GM23338 (cell line): ENCODE measurements around the gene LRFN4. TPM values are rescaled to one million over a fixed set of nuclear protein-coding genes. Genes with fewer than 3 reads are reported as not detected.

Experiments
- ATAC-seq: fragments of 200-7000 bp; cut with Tn5 transposase; 3 replicates; pipeline ENCODE4 v1.9.1; 2020
- DNase-seq: peaks from one replicate; pipeline ENCODE4 v3.0.0-alpha.2; 2015; ENCODE audit warnings: low spot score
- H2AFZ ChIP-seq: fragments of 200-600 bp; sonication (generic); 2 replicates; pipeline ENCODE4 v1.8.0; 2016; ENCODE audit warnings: antibody characterized with exemption, mild to moderate bottlenecking, moderate library complexity
- H3F3A ChIP-seq: fragments of 200-600 bp; sonication (generic); replicated peaks from 2 replicates; pipeline ENCODE4 v1.8.0; 2017; ENCODE audit warnings: antibody characterized with exemption, mixed run types, low read depth
- H3K27ac ChIP-seq: fragments of 200-600 bp; sonication (generic); 2 replicates; pipeline ENCODE4 v1.6.1; 2016; ENCODE audit warnings: low read depth
- H3K27me3 ChIP-seq: fragments of 200-600 bp; sonication (generic); 2 replicates; pipeline ENCODE4 v1.8.0; 2016; ENCODE audit warnings: mild to moderate bottlenecking, mixed run types, moderate library complexity; ENCODE audit not compliant: insufficient read depth
- H3K36me3 ChIP-seq: fragments of 200-600 bp; sonication (generic); 2 replicates; pipeline ENCODE4 v1.8.0; 2016; ENCODE audit warnings: mild to moderate bottlenecking; ENCODE audit not compliant: insufficient read depth
- H3K4me1 ChIP-seq: fragments of 200-600 bp; sonication (generic); 2 replicates; pipeline ENCODE4 v1.8.0; 2016; ENCODE audit warnings: mild to moderate bottlenecking, moderate library complexity; ENCODE audit not compliant: insufficient read depth
- H3K4me2 ChIP-seq: fragments of 200-600 bp; sonication (generic); 2 replicates; pipeline ENCODE4 v1.7.1; 2017; ENCODE audit warnings: mixed run types
- H3K4me3 ChIP-seq: fragments of 200-600 bp; sonication (generic); 2 replicates; pipeline ENCODE4 v1.6.1; 2016; ENCODE audit warnings: mixed run types
- H3K79me2 ChIP-seq: fragments of 200-600 bp; sonication (generic); replicated peaks from 2 replicates; pipeline ENCODE4 v1.8.0; 2017; ENCODE audit warnings: mild to moderate bottlenecking; ENCODE audit not compliant: insufficient read depth
- H3K9me2 ChIP-seq: fragments of 200-600 bp; sonication (generic); 2 replicates; pipeline ENCODE4 v1.8.0; 2017; ENCODE audit not compliant: insufficient read depth
- H4K20me1 ChIP-seq: fragments of 200-600 bp; sonication (generic); replicated peaks from 2 replicates; pipeline ENCODE4 v1.8.0; 2017; ENCODE audit warnings: mild to moderate bottlenecking; ENCODE audit not compliant: insufficient read depth
- H3K27ac Mint-ChIP-seq: 2 replicates; pipeline ENCODE4 v1.8.0; 2020; ENCODE audit warnings: inconsistent platforms, mild to moderate bottlenecking, moderate library complexity, mixed read lengths
- H3K27me3 Mint-ChIP-seq: 3 replicates; pipeline ENCODE4 v1.8.0; 2022; ENCODE audit warnings: low read depth, mild to moderate bottlenecking, moderate library complexity, mixed read lengths, inconsistent platforms; ENCODE audit not compliant: insufficient read depth, poor library complexity
- H3K36me3 Mint-ChIP-seq: 3 replicates; pipeline ENCODE4 v1.8.0; 2021; ENCODE audit warnings: low read depth, mild to moderate bottlenecking, inconsistent platforms, moderate library complexity, mixed read lengths
- H3K4me1 Mint-ChIP-seq: 3 replicates; pipeline ENCODE4 v1.8.0; 2020; ENCODE audit warnings: mild to moderate bottlenecking, inconsistent platforms, mixed read lengths
- H3K4me3 Mint-ChIP-seq: 3 replicates; pipeline ENCODE4 v1.8.0; 2021; ENCODE audit warnings: moderate library complexity, mild to moderate bottlenecking, inconsistent platforms, mixed read lengths
- H3K9me3 Mint-ChIP-seq: 3 replicates; pipeline ENCODE4 v1.8.0; 2020; ENCODE audit warnings: moderate library complexity, mild to moderate bottlenecking, inconsistent platforms, mixed read lengths
- CREB1 ChIP-seq: fragments of 250-450 bp; sonication (Bioruptor Pico); IDR thresholded peaks from 2 replicates; pipeline ENCODE4 v1.5.0; 2020; ENCODE audit warnings: low read depth, mild to moderate bottlenecking, moderate library complexity
- EZH2 ChIP-seq: fragments of 200-600 bp; sonication (generic); IDR thresholded peaks from one replicate; pipeline ENCODE4 v1.8.0; 2017; ENCODE audit warnings: antibody characterized with exemption, mild to moderate bottlenecking, low read depth; ENCODE audit not compliant: unreplicated experiment
- EZH2phosphoT487 ChIP-seq: fragments of 200-600 bp; sonication (generic); IDR thresholded peaks from one replicate; pipeline ENCODE4 v1.8.1; 2018; ENCODE audit warnings: antibody characterized with exemption; ENCODE audit not compliant: unreplicated experiment
- JUNB ChIP-seq: IDR thresholded peaks from one replicate; pipeline ENCODE4 v1.6.1; 2016; ENCODE audit warnings: antibody characterized with exemption; ENCODE audit not compliant: unreplicated experiment
- STAT1 ChIP-seq: IDR thresholded peaks from one replicate; pipeline ENCODE4 v1.6.1; 2016; ENCODE audit warnings: antibody characterized with exemption; ENCODE audit not compliant: unreplicated experiment
- polyA plus RNA-seq: library from polyadenylated mRNA; unstranded; fragments of >200 nt; fragmentation: Nextera tagmentation; extraction: Ambion mirVana; gene quantifications from 2 replicates; pipeline ENCODE4 v1.2.1, GENCODE V29; 2016
- total RNA-seq: library from RNA; depleted of rRNA; stranded (reverse); fragments of >200 nt; shearing (Covaris generic); gene quantifications from 2 replicates; pipeline ENCODE4 v1.2.3, GENCODE V29; 2014
- TF ChIP-seq, protein P1 (sequence below): fragments of 250-450 bp; sonication (Bioruptor Pico); IDR thresholded peaks from 2 replicates; pipeline ENCODE4 v1.5.0; 2020; ENCODE audit warnings: mild to moderate bottlenecking, moderate library complexity

LRFN4 gene
- total and polyA plus RNA-seq, 2 experiments from 2014 or later: 9.8 to 63.5 TPM

DNA sequence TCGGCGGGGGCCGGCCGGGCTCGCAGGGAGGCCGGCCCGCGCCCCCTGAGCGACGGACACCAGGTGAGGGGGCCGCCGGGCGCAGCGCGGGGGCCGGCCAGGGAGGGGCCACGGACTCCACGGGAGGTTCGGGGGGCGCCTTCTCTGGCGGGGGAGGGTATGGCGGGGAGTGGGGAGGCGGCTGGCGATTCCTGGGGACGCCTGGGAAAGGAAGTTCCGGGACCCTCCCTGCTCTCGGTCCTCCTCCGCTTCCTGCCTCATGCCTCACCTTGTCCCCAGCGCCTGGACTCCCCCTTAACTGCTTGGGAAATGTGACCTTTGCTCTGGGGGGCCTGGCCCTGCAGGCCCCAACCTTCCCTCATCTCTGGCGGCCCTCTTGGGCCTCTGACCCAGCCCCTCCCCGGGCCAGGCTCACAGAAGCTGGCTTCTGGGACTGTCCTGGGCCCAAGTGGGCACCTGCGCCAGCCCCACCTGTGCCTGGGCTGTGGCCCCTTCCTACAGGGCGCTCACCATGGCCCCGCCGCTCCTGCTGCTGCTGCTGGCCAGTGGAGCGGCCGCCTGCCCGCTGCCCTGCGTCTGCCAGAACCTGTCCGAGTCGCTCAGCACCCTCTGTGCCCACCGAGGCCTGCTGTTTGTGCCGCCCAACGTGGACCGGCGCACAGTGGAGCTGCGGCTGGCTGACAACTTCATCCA is 516 bp downstream of the LRFN4 start (continued):
- TF ChIP-seq, protein P1, sequence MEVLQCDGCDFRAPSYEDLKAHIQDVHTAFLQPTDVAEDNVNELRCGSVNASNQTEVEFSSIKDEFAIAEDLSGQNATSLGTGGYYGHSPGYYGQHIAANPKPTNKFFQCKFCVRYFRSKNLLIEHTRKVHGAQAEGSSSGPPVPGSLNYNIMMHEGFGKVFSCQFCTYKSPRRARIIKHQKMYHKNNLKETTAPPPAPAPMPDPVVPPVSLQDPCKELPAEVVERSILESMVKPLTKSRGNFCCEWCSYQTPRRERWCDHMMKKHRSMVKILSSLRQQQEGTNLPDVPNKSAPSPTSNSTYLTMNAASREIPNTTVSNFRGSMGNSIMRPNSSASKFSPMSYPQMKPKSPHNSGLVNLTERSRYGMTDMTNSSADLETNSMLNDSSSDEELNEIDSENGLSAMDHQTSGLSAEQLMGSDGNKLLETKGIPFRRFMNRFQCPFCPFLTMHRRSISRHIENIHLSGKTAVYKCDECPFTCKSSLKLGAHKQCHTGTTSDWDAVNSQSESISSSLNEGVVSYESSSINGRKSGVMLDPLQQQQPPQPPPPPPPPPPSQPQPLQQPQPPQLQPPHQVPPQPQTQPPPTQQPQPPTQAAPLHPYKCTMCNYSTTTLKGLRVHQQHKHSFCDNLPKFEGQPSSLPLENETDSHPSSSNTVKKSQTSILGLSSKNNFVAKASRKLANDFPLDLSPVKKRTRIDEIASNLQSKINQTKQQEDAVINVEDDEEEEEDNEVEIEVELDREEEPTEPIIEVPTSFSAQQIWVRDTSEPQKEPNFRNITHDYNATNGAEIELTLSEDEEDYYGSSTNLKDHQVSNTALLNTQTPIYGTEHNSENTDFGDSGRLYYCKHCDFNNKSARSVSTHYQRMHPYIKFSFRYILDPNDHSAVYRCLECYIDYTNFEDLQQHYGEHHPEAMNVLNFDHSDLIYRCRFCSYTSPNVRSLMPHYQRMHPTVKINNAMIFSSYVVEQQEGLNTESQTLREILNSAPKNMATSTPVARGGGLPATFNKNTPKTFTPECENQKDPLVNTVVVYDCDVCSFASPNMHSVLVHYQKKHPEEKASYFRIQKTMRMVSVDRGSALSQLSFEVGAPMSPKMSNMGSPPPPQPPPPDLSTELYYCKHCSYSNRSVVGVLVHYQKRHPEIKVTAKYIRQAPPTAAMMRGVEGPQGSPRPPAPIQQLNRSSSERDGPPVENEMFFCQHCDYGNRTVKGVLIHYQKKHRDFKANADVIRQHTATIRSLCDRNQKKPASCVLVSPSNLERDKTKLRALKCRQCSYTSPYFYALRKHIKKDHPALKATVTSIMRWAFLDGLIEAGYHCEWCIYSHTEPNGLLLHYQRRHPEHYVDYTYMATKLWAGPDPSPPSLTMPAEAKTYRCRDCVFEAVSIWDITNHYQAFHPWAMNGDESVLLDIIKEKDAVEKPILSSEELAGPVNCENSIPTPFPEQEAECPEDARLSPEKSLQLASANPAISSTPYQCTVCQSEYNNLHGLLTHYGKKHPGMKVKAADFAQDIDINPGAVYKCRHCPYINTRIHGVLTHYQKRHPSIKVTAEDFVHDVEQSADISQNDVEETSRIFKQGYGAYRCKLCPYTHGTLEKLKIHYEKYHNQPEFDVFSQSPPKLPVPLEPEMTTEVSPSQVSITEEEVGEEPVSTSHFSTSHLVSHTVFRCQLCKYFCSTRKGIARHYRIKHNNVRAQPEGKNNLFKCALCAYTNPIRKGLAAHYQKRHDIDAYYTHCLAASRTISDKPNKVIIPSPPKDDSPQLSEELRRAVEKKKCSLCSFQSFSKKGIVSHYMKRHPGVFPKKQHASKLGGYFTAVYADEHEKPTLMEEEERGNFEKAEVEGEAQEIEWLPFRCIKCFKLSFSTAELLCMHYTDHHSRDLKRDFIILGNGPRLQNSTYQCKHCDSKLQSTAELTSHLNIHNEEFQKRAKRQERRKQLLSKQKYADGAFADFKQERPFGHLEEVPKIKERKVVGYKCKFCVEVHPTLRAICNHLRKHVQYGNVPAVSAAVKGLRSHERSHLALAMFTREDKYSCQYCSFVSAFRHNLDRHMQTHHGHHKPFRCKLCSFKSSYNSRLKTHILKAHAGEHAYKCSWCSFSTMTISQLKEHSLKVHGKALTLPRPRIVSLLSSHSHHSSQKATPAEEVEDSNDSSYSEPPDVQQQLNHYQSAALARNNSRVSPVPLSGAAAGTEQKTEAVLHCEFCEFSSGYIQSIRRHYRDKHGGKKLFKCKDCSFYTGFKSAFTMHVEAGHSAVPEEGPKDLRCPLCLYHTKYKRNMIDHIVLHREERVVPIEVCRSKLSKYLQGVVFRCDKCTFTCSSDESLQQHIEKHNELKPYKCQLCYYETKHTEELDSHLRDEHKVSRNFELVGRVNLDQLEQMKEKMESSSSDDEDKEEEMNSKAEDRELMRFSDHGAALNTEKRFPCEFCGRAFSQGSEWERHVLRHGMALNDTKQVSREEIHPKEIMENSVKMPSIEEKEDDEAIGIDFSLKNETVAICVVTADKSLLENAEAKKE (CRISPR knock-in tag): no peak
- no peak for TF ChIP-seq EZH2
- no peak for TF ChIP-seq JUNB

DNA sequence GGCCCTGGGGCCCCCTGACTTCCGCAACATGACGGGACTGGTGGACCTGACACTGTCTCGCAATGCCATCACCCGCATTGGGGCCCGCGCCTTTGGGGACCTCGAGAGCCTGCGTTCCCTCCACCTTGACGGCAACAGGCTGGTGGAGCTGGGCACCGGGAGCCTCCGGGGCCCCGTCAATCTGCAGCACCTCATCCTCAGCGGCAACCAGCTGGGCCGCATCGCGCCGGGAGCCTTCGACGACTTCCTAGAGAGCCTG is 992 bp downstream of the LRFN4 start:
- peak overlapping the region; percentile 64 for H3K4me3 ChIP-seq
- 0 out of 2 replicates have a peak overlapping the region, but pooled peaks have one; percentile 39 for H3K27ac ChIP-seq
- H3K27me3 Mint-ChIP-seq: peaks cover 34% of the 10 kb centered on the region

More for the DNA sequence above, 992 bp downstream of the LRFN4 start:
- Mint-ChIP-seq H3K36me3 (peaks cover 2% of the 10 kb centered on the region), H3K9me3 (no peaks in the 10 kb centered on the region), H3K4me3 (peak overlapping the region; percentile 81), H3K27ac (no peak overlapping the region), H3K4me1 (peaks cover 13% of the 10 kb centered on the region)
- H3K36me3 ChIP-seq: no peaks in the 10 kb centered on the region
- H3K9me2 ChIP-seq: no peaks in the 10 kb centered on the region
- ATAC-seq: no peak
- peaks cover 11% of the 10 kb centered on the region; the same call in 1 of the 2 replicates for H3F3A ChIP-seq
- peaks cover 11% of the 10 kb centered on the region for H3K4me1 ChIP-seq
- H3K79me2 ChIP-seq: no peaks in the 10 kb centered on the region
- peak; percentile 53 for DNase-seq
- H3K4me2 ChIP-seq: peak overlapping the region; percentile 79
- no peak overlapping the region for H2AFZ ChIP-seq
- no peaks in the 10 kb centered on the region for H4K20me1 ChIP-seq
- H3K27me3 ChIP-seq: no peaks in the 10 kb centered on the region
- TF ChIP-seq EZH2phosphoT487 (no peak), STAT1 (no peak), CREB1 (no peak), JUNB (no peak)
- TF ChIP-seq, protein P1 (CRISPR knock-in tag): no peak
